Stromal cell of bone marrow (primary cell): Measurements from ENCODE around the gene SMIM29.
A peak's percentile ranks its signal among the peaks of the same experiment; 100 is the strongest.

Experiments used
- DNase-seq: peaks from one replicate; pipeline ENCODE4 v3.0.0-alpha.2; 2012; ENCODE audit warnings: low read depth

SMIM29 gene

DNA sequence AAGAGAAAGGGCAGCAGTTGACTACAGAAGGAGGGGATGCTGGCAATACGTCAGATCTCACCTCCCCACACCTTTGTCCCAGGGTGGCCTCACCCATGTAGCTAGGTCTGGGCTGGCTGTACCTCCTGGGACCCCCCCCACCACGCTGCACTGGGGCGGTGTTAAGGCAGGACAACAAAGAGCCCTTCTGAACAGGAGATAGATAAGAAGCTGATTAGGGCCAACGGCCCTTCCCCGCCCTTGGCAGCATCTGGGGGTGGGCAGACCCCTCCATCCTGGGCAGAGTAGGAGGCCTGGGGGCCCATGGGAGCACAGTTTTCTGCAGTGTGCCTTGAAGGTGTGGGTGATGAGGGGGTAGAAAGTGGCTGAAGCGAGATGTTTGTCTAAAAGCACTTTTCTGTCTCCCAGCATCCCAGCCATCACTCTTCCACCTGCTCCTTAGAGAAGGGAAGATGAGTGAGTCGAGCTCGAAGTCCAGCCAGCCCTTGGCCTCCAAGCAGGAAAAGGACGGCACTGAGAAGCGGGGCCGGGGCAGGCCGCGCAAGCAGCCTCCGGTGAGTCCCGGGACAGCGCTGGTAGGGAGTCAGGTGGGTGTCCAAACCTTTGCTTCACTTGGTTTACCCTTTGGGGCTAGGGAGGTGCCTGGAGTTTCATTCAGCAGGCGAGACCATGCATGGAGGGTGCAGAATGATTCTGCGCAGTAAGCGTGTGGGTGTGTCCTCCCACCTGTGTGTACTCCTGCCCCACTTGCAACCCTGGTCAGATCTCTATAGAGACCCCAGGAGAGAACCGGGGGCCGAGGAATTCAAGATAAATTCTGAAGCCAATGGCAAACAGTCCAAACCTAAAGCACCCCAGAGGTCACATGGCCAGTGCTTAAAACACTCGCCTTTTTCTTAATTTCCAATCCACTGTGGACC lies 8.2 kb downstream of the SMIM29 start:
- DNase-seq = no peak

DNA sequence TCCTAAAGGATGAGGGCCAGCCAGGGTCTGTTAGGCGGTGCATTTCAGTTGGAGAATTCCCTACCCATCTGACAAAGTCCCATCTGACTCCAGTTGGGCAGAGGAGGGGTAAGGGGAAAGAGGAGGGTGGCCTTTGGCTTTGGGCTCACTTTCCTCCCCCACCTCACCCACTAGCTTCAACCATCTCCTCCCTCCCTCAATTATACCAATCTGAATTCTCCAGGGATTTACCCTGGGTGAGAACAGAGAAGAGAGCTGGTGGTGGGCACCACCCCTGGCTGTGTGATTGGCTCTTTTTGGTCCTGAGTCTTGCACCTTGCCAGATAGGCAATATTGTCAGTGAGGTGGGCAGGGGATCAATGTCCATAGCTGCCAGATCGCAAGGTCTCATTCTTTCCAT lies 8.9 kb downstream of the SMIM29 start:
- DNase-seq = no peak

DNA sequence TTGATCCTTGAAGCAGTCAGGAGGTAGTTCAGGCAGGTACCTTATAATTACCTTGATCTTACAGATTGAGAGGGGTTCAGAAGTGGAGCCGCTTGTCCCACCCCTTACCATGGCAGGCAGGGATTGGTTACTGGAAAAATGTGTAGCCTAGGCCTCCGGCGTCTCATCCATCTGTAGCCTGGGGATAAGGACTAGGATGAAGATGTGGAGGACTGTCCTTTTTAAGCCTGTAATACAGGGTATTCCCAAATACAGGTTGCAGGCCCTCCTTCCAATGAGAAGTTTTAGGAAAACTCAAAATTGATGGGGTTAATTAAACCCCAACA lies 9.3 kb downstream of the SMIM29 start:
- DNase-seq = no peak

GRCh38 chr6:34238585-34239499 lies 10.0 kb downstream of the SMIM29 start:
- DNase-seq = no peak

GRCh38 chr6:34237722-34238584 lies 10.9 kb downstream of the SMIM29 start:
- no peak for DNase-seq

- no peak for DNase-seq
Observed at GRCh38 chr6:34237316-34237721, 11.5 kb downstream of the SMIM29 start.

- DNase-seq = peak; percentile 59
Observed at GRCh38 chr6:34236443-34237315, 12.1 kb downstream of the SMIM29 start, which contains the start of gene HMGA1. TSS of gene HMGA1 (plus strand) at chr6:34236873. CDS start at chr6:34240781, 3,908 bp downstream.

GRCh38 chr6:34236131-34236442 lies 12.7 kb downstream of the SMIM29 start:
- DNase-seq = no peak

- DNase-seq = no peak
Observed at GRCh38 chr6:34235307-34236130, 13.3 kb downstream of the SMIM29 start.

- no peak for DNase-seq
Observed at GRCh38 chr6:34234667-34235306, 14.0 kb downstream of the SMIM29 start.

- DNase-seq = no peak
Observed at GRCh38 chr6:34233867-34234266, 14.9 kb downstream of the SMIM29 start.

DNA sequence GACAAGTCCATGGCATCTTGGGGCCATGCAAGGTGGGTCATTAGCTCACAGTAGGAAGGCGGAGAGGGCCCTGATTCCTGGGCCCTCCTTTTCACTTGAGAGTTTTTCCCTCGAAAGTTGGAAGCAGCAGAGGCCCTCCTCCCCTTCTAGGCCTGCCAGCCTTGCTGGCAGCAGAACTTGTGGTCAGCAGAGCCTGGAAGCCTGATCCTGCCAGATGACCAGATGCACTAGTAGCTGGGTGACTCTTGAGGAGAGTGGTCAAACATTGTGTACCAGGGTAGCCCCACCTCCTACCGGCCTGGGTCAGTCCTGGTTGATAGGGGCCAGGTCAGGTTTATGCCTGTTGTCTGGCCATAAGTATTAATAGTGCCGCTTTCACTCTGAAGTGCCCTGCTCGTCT lies 15.9 kb downstream of the SMIM29 start:
- DNase-seq = no peak

DNA sequence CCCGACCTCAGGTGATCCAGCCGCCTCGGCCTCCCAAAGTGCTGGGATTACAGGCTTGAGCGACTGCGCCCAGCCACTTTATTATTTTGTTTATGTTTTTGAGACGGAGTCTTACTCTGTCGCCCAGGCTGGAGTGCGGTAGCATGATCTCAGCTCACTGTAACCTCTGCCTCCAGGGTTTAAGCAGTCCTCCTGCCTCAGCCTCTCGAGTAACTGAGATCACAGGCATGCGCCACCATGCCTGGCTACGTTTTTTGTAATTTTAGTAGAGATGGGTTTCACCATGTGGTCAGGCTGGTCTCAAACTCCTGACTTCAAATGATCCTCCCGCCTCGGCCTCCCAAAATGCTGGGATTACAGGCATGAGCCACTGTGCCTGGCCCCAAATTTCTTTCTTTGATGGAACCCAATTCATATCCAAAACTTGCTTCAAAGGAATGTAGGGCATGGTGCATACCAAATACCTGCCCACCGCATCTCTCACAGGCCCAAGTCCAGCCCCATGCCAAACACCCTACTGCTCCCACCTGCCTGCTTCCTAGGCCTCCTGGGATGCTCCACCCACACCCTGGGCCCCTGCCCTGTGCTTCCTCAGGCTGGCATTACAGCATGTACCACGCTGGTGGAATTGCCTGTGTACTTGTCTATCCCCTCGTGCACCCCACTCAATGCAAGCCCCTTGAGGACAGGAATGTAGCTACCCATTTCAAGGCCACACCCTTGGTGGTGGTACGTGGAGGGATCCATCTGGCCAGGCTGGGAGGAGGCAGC lies 17.1 kb downstream of the SMIM29 start:
- no peak for DNase-seq

DNA sequence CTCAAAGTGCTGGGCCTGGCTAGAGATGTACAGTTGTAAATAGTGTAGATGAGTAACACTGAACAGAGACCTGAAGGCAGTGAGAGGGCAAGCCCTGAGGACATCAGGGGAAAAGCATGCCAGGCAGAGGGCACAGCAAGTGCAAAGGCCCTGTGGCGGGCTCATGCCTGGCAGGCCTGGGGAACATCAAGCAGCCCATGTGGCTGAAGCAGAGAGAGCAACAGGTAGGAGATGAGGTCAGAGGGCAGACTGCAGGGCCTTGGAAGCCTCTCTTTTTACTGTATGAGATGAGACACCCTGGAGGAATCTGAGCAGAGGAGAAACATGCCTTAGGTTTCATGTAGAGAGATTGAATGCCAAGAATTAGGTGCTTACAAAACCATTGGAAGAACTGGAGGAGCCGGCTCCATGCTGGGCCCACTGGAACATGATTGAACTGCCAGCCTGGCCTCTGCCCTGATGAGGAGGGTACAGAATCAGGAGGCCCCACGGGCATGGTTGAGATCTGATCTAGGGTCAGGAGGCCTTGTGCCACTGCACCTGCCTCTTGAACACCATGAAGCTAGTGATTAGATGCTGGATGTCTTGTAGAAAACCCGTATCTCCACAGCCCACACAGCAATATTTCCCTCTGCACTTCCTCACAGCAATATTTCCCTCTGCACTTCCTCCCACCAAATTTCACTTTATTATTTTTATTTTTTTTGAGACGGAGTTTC lies 18.0 kb downstream of the SMIM29 start:
- no peak for DNase-seq

- no peak for DNase-seq
Observed at GRCh38 chr6:34229877-34230276, 18.9 kb downstream of the SMIM29 start.

GRCh38 chr6:34227761-34228421 lies 20.9 kb downstream of the SMIM29 start:
- DNase-seq = no peak

DNA sequence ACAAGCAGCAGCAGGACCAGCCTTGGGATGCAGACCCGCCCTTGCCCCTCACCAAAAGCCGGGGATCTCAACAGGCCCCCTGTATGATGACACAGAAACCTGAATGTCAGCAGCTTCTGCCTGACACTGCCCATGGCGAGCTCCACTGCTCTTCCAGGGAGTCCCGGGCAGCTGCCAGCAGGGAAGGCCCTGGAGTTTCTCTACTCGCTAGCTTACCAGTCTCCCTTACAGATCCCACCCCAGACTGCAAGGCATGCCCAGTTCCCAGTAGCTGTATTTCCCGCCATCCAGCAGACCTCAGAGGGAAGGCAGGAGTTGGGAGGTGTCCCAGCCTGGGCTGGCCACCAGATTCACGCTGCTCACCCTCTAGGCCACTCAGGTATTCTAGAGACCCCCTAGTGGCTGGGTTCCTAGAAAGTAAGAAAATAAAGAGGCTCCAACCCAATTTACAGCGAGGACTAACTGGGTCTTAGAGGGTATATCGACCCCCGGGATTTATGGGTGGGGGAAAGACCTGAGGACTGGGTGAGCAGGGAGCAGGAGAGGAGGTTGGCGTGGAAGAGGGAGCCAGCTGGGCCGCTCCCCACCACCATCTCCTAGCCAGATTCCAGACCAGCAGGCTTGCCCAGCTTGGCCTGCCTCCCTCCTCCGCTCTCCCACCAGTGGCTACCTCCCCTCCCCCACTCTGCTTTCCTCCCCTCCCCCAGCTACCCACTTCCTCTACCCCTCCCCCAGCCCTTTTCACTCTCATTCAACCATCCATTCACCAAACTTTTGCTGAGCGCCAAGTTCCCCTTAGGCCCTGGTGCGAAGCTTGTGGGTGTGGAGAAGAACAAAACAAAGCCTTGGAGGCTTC lies 21.8 kb downstream of the SMIM29 start:
- no peak for DNase-seq
